Stimulated activated naive CD8-positive, alpha-beta T cell treated with anti-CD3 and anti-CD28 coated beads, Interleukin-15, amount 100 ng/mL, for 72 hours (primary cell): ENCODE data around the gene IL1F10.
"Not testable (repeated sequence)": the region's sequence is repeated elsewhere in the genome, so short reads cannot be mapped to it uniquely, and the experiment has no call there.

Experiments used
- ATAC-seq: fragments of 150-1000 bp; cut with Tn5 transposase; 2 replicates; pipeline ENCODE4 v1.10.0; 2021; ENCODE audit warnings: mild to moderate bottlenecking, moderate library complexity
- DNase-seq, 2 donors: peaks; one replicate each; pipeline ENCODE4 v3.0.0; 2021 to 2022
- H3K27ac Mint-ChIP-seq, 2 donors: one replicate each; pipeline ENCODE4 v1.8.0; 2022; ENCODE audit warnings: mild to moderate bottlenecking in 2 of 2, mixed read lengths in 2 of 2, moderate library complexity in 2 of 2
- H3K27me3 Mint-ChIP-seq: one replicate; pipeline ENCODE4 v1.8.0; 2022; ENCODE audit warnings: mixed read lengths
- H3K4me1 Mint-ChIP-seq: one replicate; pipeline ENCODE4 v1.8.0; 2022; ENCODE audit warnings: mild to moderate bottlenecking, mixed read lengths
- H3K4me3 Mint-ChIP-seq, 2 donors: one replicate each; pipeline ENCODE4 v1.8.0; 2022; ENCODE audit warnings: mild to moderate bottlenecking in 2 of 2, mixed read lengths in 2 of 2, moderate library complexity in 1 of 2
- H3K9me3 Mint-ChIP-seq, 2 donors: one replicate each; pipeline ENCODE4 v1.8.0; 2022; ENCODE audit warnings: mixed read lengths in 2 of 2

IL1F10 gene

GRCh38 chr2:113084249-113085000 is 16.7 kb downstream of the IL1F10 start:
- H3K27ac Mint-ChIP-seq, result no peak overlapping the region

GRCh38 chr2:113085542-113085941 is 17.8 kb downstream of the IL1F10 start:
- H3K4me1 Mint-ChIP-seq, result no peaks in the 10 kb centered on the region
- no peaks in the 10 kb centered on the region for H3K9me3 Mint-ChIP-seq
- no peak overlapping the region for H3K27ac Mint-ChIP-seq
- DNase-seq, result no peak
- no peaks in the 10 kb centered on the region for H3K27me3 Mint-ChIP-seq
- no peak for ATAC-seq
- H3K4me3 Mint-ChIP-seq, result no peak overlapping the region

More at GRCh38 chr2:113084249-113085000, 16.7 kb downstream of the IL1F10 start:
- ATAC-seq (peak; percentile 81), DNase-seq (no peak)
- Mint-ChIP-seq H3K9me3 (no peaks in the 10 kb centered on the region), H3K4me3 (no peak overlapping the region), H3K27me3 (no peaks in the 10 kb centered on the region), H3K4me1 (no peaks in the 10 kb centered on the region)

GRCh38 chr2:113088213-113088992 is 20.6 kb downstream of the IL1F10 start:
- Mint-ChIP-seq H3K9me3 (no peaks in the 10 kb centered on the region), H3K4me1 (no peaks in the 10 kb centered on the region), H3K4me3 (no peak overlapping the region), H3K27me3 (no peaks in the 10 kb centered on the region), H3K27ac (no peak overlapping the region)
- no peak for DNase-seq
- ATAC-seq, result no peak

GRCh38 chr2:113089916-113090315 is 22.1 kb downstream of the IL1F10 start:
- Mint-ChIP-seq H3K27me3 (no peaks in the 10 kb centered on the region), H3K4me1 (no peaks in the 10 kb centered on the region), H3K27ac (no peak overlapping the region), H3K4me3 (no peak overlapping the region), H3K9me3 (peaks cover under 1 to 1% of the 10 kb centered on the region in 2 donors)
- DNase-seq (no peak), ATAC-seq (peak; percentile 55)

GRCh38 chr2:113091231-113091896 is 23.6 kb downstream of the IL1F10 start:
- Mint-ChIP-seq H3K4me3 (no peak overlapping the region), H3K4me1 (no peaks in the 10 kb centered on the region), H3K27ac (no peak overlapping the region), H3K9me3 (peaks cover 6 to 8% of the 10 kb centered on the region in 2 donors), H3K27me3 (no peaks in the 10 kb centered on the region)
- DNase-seq (no peak), ATAC-seq (no peak)

GRCh38 chr2:113092864-113093612 is 25.3 kb downstream of the IL1F10 start:
- Mint-ChIP-seq H3K27me3 (no peaks in the 10 kb centered on the region), H3K27ac (no peak overlapping the region), H3K4me1 (peaks cover 16% of the 10 kb centered on the region), H3K4me3 (no peak overlapping the region), H3K9me3 (peaks cover 16 to 24% of the 10 kb centered on the region in 2 donors)
- ATAC-seq, result no peak
- no peak for DNase-seq

GRCh38 chr2:113093613-113093977 is 25.8 kb downstream of the IL1F10 start:
- ATAC-seq (no peak), DNase-seq (no peak)
- Mint-ChIP-seq H3K27me3 (no peaks in the 10 kb centered on the region), H3K27ac (no peak overlapping the region), H3K4me1 (peaks cover 21% of the 10 kb centered on the region), H3K9me3 (peaks cover 16 to 29% of the 10 kb centered on the region in 2 donors), H3K4me3 (no peak overlapping the region)

GRCh38 chr2:113096306-113096705 is 28.5 kb downstream of the IL1F10 start:
- not testable (repeated sequence) for H3K27ac Mint-ChIP-seq, DNase-seq, H3K27me3 Mint-ChIP-seq, ATAC-seq, H3K4me3 Mint-ChIP-seq
- H3K4me1 Mint-ChIP-seq, result peaks cover 22% of the 10 kb centered on the region
- peaks cover 16 to 29% of the 10 kb centered on the region in 2 donors for H3K9me3 Mint-ChIP-seq

GRCh38 chr2:113096842-113097618 is 29.3 kb downstream of the IL1F10 start:
- not testable (repeated sequence) for H3K27me3 Mint-ChIP-seq, ATAC-seq, H3K4me3 Mint-ChIP-seq, DNase-seq, H3K27ac Mint-ChIP-seq
- Mint-ChIP-seq H3K9me3 (peaks cover 16 to 30% of the 10 kb centered on the region in 2 donors), H3K4me1 (peaks cover 22% of the 10 kb centered on the region)

GRCh38 chr2:113098041-113098440 is 30.3 kb downstream of the IL1F10 start:
- H3K27me3 Mint-ChIP-seq, result no peaks in the 10 kb centered on the region
- peak; percentile 66 for ATAC-seq
- H3K4me1 Mint-ChIP-seq, result peaks cover 29% of the 10 kb centered on the region
- peak overlapping the region; percentile 52 to 95 for H3K27ac Mint-ChIP-seq
- peak overlapping the region; percentile 57 to 58 for H3K4me3 Mint-ChIP-seq
- no peak for DNase-seq
- peaks cover 21 to 40% of the 10 kb centered on the region in 2 donors for H3K9me3 Mint-ChIP-seq

- H3K9me3 Mint-ChIP-seq, result peaks cover 26 to 43% of the 10 kb centered on the region in 2 donors
- ATAC-seq, result no peak
- peak overlapping the region; percentile 70 to 95 for H3K27ac Mint-ChIP-seq
- H3K4me1 Mint-ChIP-seq, result peaks cover 33% of the 10 kb centered on the region
- H3K27me3 Mint-ChIP-seq, result no peaks in the 10 kb centered on the region
- H3K4me3 Mint-ChIP-seq, result peak overlapping the region in 1 of 2 donors; percentile 58
- no peak for DNase-seq
Observed at GRCh38 chr2:113098532-113098931, 30.8 kb downstream of the IL1F10 start.

- no peak overlapping the region for H3K27ac Mint-ChIP-seq
- H3K9me3 Mint-ChIP-seq, result peaks cover 20 to 43% of the 10 kb centered on the region in 2 donors
- ATAC-seq (no peak), DNase-seq (no peak)
- peaks cover 47% of the 10 kb centered on the region for H3K4me1 Mint-ChIP-seq
- no peaks in the 10 kb centered on the region for H3K27me3 Mint-ChIP-seq
- H3K4me3 Mint-ChIP-seq, result no peak overlapping the region
Observed at GRCh38 chr2:113102133-113102532, 34.4 kb downstream of the IL1F10 start.

GRCh38 chr2:113103277-113103676 is 35.5 kb downstream of the IL1F10 start:
- H3K4me3 Mint-ChIP-seq, result no peak overlapping the region
- DNase-seq (no peak), ATAC-seq (no peak)
- H3K27ac Mint-ChIP-seq, result no peak overlapping the region
- H3K9me3 Mint-ChIP-seq, result peaks cover 15 to 31% of the 10 kb centered on the region in 2 donors
- H3K27me3 Mint-ChIP-seq, result no peaks in the 10 kb centered on the region
- peaks cover 35% of the 10 kb centered on the region for H3K4me1 Mint-ChIP-seq

GRCh38 chr2:113104054-113104611 is 36.4 kb downstream of the IL1F10 start:
- Mint-ChIP-seq H3K9me3 (peaks cover 15 to 29% of the 10 kb centered on the region in 2 donors), H3K27ac (no peak overlapping the region), H3K4me3 (peak overlapping the region in 1 of 2 donors; percentile 4)

More at GRCh38 chr2:113104054-113104611, 36.4 kb downstream of the IL1F10 start:
- peaks cover 31% of the 10 kb centered on the region for H3K4me1 Mint-ChIP-seq
- no peaks in the 10 kb centered on the region for H3K27me3 Mint-ChIP-seq
- ATAC-seq (peak; percentile 85), DNase-seq (peak in 1 of 2 donors; percentile 30)
